SW 1271 (cell line): ENCODE results near the gene TIMM9.
"Not testable (repeated sequence)": the region's sequence is repeated elsewhere in the genome, so short reads cannot be mapped to it uniquely, and the experiment has no call there.

Experiments used
- DNase-seq, 2 experiments: peaks; one replicate each; lab custom pipeline; 2025; lab: John Stamatoyannopoulos, UW

TIMM9 gene

DNA sequence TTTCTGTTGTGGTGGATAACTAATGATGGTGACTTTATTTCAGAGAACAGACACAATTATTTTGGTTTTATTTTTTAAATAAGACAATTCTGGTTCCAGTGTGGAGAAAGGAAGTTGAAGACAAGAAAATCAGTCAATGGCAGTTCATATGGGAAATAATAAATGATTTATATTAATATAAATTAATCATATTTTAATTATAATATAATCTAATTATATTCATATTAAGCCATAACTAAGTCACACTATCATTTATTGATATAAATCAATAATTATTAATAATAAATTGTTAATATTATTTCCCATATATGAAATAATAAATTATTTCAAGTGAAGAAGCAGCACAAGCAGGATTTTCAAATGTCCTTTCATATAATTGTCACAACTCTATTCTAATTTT lies 28.8 kb downstream of the TIMM9 start:
- no peak for DNase-seq

DNA sequence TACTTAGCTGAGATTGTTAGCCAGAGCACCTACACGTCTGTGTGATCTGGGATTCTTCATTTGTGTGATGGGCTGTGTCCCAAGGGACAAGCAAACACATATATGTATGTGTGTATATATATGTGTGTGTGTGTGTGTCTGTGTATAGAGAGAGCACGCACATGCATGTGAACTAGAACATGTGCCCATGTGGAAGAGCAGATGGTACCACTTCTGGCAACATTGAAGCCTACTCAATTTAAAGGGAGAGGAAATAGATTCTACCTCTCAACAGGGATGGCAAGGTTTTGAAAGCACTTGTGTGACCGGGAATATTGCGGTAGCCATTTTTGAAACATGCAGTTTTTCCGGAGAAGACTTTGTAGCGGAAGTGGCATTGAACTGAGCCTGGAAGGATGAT lies 30.2 kb downstream of the TIMM9 start:
- no peak for DNase-seq

DNA sequence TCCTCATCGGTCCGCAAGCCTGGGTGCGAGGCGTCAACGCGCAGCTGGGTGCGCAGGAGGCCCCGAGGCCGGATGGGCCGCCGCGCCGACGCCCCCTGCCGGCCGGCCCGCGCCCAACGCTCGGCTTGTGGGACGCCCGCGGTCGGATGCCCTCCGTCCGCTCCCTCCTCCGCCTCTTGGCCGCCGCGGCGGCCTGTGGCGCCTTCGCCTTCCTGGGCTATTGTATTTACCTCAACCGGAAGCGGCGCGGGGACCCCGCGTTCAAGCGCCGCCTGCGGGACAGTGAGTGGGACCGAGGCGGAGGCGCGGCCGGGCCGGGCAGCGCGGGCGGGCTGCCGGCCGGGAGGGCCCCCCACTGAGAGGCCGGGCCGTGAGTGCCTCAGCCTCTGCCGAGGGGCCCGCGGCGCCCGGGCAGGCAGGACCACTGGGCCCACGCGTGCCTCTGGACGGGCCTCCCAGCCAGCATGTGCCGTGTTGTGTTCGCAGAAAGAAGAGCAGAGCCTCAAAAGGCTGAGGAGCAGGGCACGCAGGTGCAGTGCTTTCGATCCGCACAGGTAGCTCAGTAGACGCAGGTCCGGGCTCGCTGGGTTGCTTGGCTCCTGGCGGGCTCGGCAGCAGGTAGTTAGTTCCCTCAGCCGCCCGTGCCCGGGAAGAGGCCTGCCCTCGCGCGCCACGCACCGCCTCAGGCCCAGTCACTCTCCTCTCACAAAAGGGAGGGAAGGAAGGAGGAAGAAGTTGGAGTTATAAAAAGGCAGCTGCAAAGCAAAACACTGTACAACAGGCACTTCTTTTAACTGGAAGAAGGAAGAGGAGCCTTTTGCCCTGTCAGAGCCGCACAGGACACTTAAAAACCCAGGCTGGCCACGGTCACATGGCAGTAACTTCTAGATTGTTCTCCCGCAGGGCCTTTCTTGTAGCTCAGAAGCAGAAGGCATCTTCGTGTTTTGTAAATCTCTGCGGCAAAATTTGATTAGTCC lies 31.2 kb downstream of the TIMM9 start, which contains the start of gene TOMM20L:
TSS of gene TOMM20L (plus strand) at position 119 of the 977 bp plus-strand sequence. CDS start at position 147, 28 bp downstream.
- DNase-seq: no peak

DNA sequence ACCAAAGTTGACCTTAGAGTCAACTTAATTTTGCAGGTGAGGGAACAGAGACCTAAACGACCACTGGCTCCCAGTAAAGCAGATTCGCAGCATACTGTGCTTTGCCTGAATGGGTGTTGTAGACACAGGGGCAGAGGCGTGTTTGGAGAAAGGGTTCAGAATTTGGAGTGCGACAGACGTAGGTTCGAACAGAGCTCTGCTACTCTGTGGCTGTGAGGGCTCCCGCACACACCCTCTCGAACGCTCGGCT lies 31.8 kb downstream of the TIMM9 start:
- DNase-seq: no peak

DNA sequence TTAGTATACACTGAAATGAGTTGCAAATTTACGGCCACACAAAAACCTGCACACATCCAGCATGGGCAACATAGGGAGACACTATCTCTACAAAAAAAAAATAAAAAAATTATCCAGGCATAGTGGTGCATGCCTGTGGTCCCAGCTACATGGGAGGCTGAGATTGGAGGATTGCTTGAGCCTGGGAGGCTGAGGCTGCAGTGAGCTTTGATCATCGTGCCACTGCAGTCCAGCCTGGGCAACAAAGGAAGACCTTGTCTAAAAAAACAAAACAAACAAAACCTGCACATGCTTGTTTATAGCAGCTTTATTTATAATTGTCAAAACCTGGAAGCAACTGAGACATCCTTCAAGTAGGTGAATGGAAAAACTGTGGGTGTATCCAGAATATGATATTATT lies 36.5 kb downstream of the TIMM9 start:
- no peak for DNase-seq

DNA sequence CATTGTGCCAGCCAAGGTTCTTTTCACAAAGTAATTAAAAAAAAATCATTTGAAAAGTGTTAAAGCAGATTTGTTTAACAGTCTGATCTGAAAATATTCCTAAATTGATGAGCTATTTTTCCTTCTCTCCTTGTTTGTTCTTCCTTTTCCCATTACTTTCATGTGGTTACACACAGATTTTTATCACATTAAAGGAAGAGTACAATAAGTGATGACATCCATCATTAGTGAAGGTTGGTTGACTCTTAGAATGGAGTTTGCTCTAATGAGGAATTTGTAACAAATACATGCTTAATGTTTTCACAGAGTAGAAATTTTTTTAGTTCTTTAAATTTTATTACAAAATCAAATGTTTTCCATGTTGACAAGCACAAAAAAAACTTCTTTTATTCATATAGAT lies 50.5 kb downstream of the TIMM9 start:
- no peak for DNase-seq

DNA sequence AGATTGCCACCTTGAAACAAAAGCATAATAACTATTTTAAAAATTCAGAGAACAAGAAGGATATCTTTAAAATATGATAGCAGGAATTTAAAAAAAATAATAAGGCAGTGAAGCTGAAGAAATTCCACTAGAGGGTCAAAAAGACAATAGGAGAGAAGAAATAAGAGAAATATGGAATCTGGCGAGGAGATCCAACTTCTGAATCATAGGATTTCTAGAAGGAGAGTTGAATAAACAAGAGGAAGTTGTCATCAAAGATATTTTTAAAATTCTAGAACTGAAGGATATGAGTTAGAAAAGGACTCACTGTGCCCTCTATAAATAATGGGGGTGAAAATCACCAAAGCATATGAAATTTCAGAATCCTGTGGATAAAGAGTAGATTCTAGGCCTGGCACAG lies 58.4 kb downstream of the TIMM9 start:
- DNase-seq: no peak

DNA sequence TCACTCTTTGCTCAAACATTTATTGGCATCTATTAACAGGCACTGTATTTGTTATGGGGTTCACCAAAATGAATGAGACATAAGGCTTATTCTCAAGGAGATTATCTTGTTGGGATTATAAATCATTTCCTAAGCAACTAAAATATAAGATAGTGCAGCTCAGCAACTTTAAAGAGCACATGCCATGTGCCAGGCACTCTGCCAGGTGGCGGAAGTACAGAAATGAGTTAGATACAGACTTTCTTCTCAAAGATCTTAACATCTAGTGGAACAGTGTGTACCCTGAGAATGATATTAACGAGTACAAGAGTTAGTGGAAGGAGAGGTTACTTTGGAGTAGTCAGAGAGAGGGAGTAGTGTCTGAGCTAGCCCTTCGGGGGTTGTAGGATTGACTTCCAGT lies 60.0 kb downstream of the TIMM9 start:
- no peak for DNase-seq

DNA sequence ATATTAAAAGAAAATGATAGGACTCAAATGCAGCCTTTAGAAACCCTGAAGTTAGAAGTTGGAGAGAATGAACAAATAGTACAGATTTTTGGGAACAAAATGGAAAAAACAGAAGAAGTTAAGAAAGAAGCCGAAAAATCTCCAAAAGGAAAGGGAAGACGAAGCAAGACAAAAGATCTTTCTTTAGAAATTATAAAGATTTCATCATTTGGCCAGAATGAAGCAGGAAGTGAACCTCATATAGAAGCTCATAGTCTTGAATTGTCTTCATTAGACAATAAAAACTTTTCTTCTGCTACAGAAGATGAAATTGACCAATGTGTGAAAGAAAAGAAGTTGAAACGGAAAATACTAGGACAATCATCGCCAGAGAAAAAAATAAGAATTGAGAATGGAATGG lies 63.0 kb downstream of the TIMM9 start:
- no peak for DNase-seq

DNA sequence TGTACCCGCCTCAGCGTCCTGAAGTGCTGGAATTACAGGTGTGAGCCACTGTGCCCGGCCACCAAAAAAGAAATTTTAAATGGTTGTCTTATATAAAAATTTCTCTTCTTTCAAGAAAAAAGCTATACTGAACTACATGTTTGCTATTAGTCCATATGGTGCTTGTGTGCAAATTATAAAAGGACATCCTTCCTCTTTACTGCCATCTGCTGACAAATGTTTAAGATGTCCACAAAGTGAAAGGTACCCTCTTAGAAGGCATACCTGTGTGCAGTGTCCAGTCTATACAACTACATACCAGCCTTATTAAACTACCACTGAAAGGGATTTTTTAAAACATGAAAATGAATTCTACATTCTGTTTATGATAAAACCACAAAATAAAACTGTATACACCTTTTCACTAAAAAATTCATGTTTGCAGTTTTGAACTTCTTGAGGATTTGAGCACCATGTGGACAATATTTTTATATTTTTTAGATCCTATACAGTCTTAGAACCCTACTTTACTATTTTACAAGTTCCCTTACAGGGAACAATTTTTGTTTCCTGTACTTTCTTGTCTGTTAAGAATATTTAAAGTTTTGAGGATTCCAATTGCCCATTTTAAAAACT lies 64.4 kb downstream of the TIMM9 start:
- DNase-seq: peak in 1 of 2 experiments; percentile 30

DNA sequence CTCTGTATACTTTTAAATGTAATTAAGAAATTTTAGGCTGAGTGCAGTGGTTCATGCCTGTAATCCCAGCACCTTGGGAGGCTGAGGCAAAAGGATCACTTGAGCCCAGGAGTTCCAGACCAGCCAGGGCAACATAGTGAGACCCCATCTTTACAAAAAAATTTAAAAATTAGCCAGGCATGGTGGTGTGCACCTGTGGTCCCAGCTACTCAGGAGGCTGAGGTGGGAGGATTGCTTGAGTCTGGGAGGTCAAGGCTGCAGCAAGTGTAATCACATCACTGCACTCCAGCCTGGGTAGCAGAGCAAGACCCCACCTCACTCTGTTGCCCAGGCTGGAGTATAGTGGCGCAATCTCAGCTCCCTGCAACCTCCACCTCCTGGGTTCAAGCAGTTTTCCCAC lies 65.1 kb downstream of the TIMM9 start:
- DNase-seq: not testable (repeated sequence)
